IMR-90 (cell line): Measurements from ENCODE around the gene KCTD19. TPM values are rescaled to one million over a fixed set of nuclear protein-coding genes. Genes with fewer than 3 reads are reported as not detected.

Experiments
- ATAC-seq: fragments of 200-7000 bp; cut with Tn5 transposase; 2 replicates; pipeline ENCODE4 v1.9.1; 2020; ENCODE audit warnings: low read depth, mild to moderate bottlenecking, moderate library complexity
- BruUV-seq: library from RNA; stranded (reverse); fragments of 400-500 nt; replicated peaks from 2 replicates; lab custom pipeline; 2021; lab: Mats Ljungman, UMichigan
- CTCF ChIA-PET: fragments of 300-600 bp; formaldehyde crosslinking; extraction: SDS; loops from one replicate; lab custom pipeline; 2021; ENCODE audit warnings: antibody characterized with exemption; lab: Yijun Ruan, JAX
- POLR2A ChIA-PET: fragments of 300-600 bp; sonication (Branson Sonifier 250); formaldehyde crosslinking; loops from one replicate; lab custom pipeline; 2022; ENCODE audit warnings: antibody characterized with exemption; ENCODE audit not compliant: unreplicated experiment; lab: Charles Lee
- DNase-seq: peaks from one replicate; pipeline ENCODE4 v3.0.0; 2013
- H2AFZ ChIP-seq: replicated peaks from 2 replicates; pipeline ENCODE3; 2013; ENCODE audit warnings: low read length, mild to moderate bottlenecking; ENCODE audit not compliant: poor library complexity
- H2AK5ac ChIP-seq: 2 replicates; pipeline ENCODE4 v1.6.1; 2013; ENCODE audit warnings: low read depth, low read length, inconsistent platforms
- H2AK9ac ChIP-seq: replicated peaks from 2 replicates; pipeline ENCODE3; 2013; ENCODE audit warnings: mild to moderate bottlenecking, low read depth, low read length, moderate library complexity; ENCODE audit not compliant: poor library complexity
- H2BK120ac ChIP-seq: 2 replicates; pipeline ENCODE4 v1.6.1; 2013; ENCODE audit warnings: low read depth, low read length, inconsistent platforms
- H2BK15ac ChIP-seq: 3 replicates; pipeline ENCODE4 v1.6.1; 2013; ENCODE audit warnings: low read depth, low read length, inconsistent platforms
- H2BK20ac ChIP-seq: 2 replicates; pipeline ENCODE4 v1.6.1; 2013; ENCODE audit warnings: low read depth, mild to moderate bottlenecking, inconsistent platforms, low read length, moderate library complexity
- H2BK5ac ChIP-seq: 2 replicates; pipeline ENCODE4 v1.6.1; 2013; ENCODE audit warnings: mild to moderate bottlenecking, low read depth, low read length, inconsistent platforms; ENCODE audit not compliant: poor library complexity, severe bottlenecking
- H3K14ac ChIP-seq: replicated peaks from 2 replicates; pipeline ENCODE4 v1.6.1; 2013; ENCODE audit warnings: low read depth, low read length, inconsistent platforms
- H3K18ac ChIP-seq: 2 replicates; pipeline ENCODE4 v1.6.1; 2013; ENCODE audit warnings: low read depth, low read length, control low read depth
- H3K23ac ChIP-seq: 2 replicates; pipeline ENCODE4 v1.6.1; 2013; ENCODE audit warnings: low read depth, low read length, inconsistent platforms
- H3K27ac ChIP-seq: 2 replicates; pipeline ENCODE4 v1.5.1; 2013; ENCODE audit warnings: mild to moderate bottlenecking, control low read depth, low read length; ENCODE audit not compliant: insufficient read depth
- H3K27me3 ChIP-seq: 2 replicates; pipeline ENCODE4 v1.6.1; 2013; ENCODE audit warnings: low read length; ENCODE audit not compliant: control insufficient read depth, insufficient read depth
- H3K36me3 ChIP-seq: 2 replicates; pipeline ENCODE4 v1.6.1; 2013; ENCODE audit warnings: low read length, mixed read lengths; ENCODE audit not compliant: control insufficient read depth, insufficient read depth
- H3K4ac ChIP-seq: 2 replicates; pipeline ENCODE4 v1.6.1; 2013; ENCODE audit warnings: low read depth, low read length, inconsistent platforms
- H3K4me1 ChIP-seq: 2 replicates; pipeline ENCODE4 v1.6.1; 2013; ENCODE audit warnings: low read length, mixed read lengths; ENCODE audit not compliant: control insufficient read depth, insufficient read depth
- H3K4me2 ChIP-seq: 2 replicates; pipeline ENCODE4 v1.6.1; 2013; ENCODE audit warnings: low read depth, mild to moderate bottlenecking, control low read depth, low read length, moderate library complexity
- H3K4me3 ChIP-seq: 2 replicates; pipeline ENCODE4 v1.5.1; 2013; ENCODE audit warnings: low read depth, mild to moderate bottlenecking, control low read depth, low read length, moderate library complexity; ENCODE audit not compliant: insufficient read depth
- H3K56ac ChIP-seq: 2 replicates; pipeline ENCODE4 v1.6.1; 2013; ENCODE audit warnings: low read length, inconsistent platforms; ENCODE audit not compliant: insufficient read depth; ENCODE audit errors: extremely low read depth
- H3K79me1 ChIP-seq, 2 experiments: 2 replicates each; pipeline ENCODE4 v1.6.1; 2013; ENCODE audit warnings: low read length in 2 of 2, inconsistent platforms in 1 of 2, low read depth in 1 of 2
- H3K9ac ChIP-seq: 2 replicates; pipeline ENCODE4 v1.6.1; 2013; ENCODE audit warnings: low read depth, low read length, control low read depth
- H3K9me1 ChIP-seq: 2 replicates; pipeline ENCODE4 v1.6.1; 2013; ENCODE audit warnings: low read length, inconsistent platforms; ENCODE audit not compliant: insufficient read depth
- H3K9me3 ChIP-seq: 2 replicates; pipeline ENCODE4 v1.6.1; 2013; ENCODE audit warnings: low read length; ENCODE audit not compliant: control insufficient read depth, insufficient read depth
- H4K20me1 ChIP-seq: 2 replicates; pipeline ENCODE4 v1.6.1; 2013; ENCODE audit warnings: low read length, inconsistent platforms; ENCODE audit not compliant: insufficient read depth
- H4K5ac ChIP-seq: 2 replicates; pipeline ENCODE4 v1.6.1; 2013; ENCODE audit warnings: mild to moderate bottlenecking, low read depth, low read length, control low read depth
- H4K8ac ChIP-seq, 2 experiments: 2 replicates each; pipeline ENCODE4 v1.6.1; 2013; ENCODE audit warnings: low read depth in 2 of 2, low read length in 2 of 2, control low read depth in 1 of 2, inconsistent platforms in 1 of 2
- H4K91ac ChIP-seq: 2 replicates; pipeline ENCODE4 v1.6.1; 2013; ENCODE audit warnings: low read depth, low read length, inconsistent platforms; ENCODE audit not compliant: insufficient read depth
- BHLHE40 ChIP-seq: fragments of 150-350 bp; IDR thresholded peaks from 2 replicates; pipeline ENCODE4 v1.6.1; 2016; ENCODE audit warnings: mild to moderate bottlenecking, low read depth, low read length
- MAZ ChIP-seq: IDR thresholded peaks from 2 replicates; pipeline ENCODE4 v1.6.1; 2012; ENCODE audit warnings: low read depth, mild to moderate bottlenecking, low read length, improper control_type of control experiment, moderate library complexity, borderline replicate concordance
- NFE2L2 ChIP-seq: fragments of 150-350 bp; IDR thresholded peaks from 2 replicates; pipeline ENCODE4 v1.6.1; 2016; ENCODE audit warnings: low read depth, mild to moderate bottlenecking, low read length
- RAD21 ChIP-seq: IDR thresholded peaks from 2 replicates; pipeline ENCODE4 v1.6.1; 2012; ENCODE audit warnings: low read length, improper control_type of control experiment
- RFX5 ChIP-seq: IDR thresholded peaks from 2 replicates; pipeline ENCODE4 v1.8.0; 2012; ENCODE audit warnings: low read depth, mild to moderate bottlenecking, low read length, moderate library complexity
- SMC3 ChIP-seq: fragments of 150-350 bp; IDR thresholded peaks from 2 replicates; pipeline ENCODE4 v1.6.1; 2016; ENCODE audit warnings: low read depth, mild to moderate bottlenecking, antibody characterized with exemption, low read length, moderate library complexity
- WGBS, 2 experiments: methylation state at CpG; one replicate each; pipeline versions ENCODE4 v1.1.5 to v1.1.7; 2013; ENCODE audit warnings: missing lambda C conversion rate in 2 of 2; ENCODE audit not compliant: insufficient read length in 1 of 2; ENCODE audit errors: extremely low coverage in 2 of 2; 5-methylcytosine and 5-hydroxymethylcytosine counted together
- dilution Hi-C: fragments of 300-500 bp; cut with HindIII; formaldehyde crosslinking; loops from one replicate; pipeline ENCODE4 v1.14.3; 2018; ENCODE audit warnings: low sequenced_read_pairs; ENCODE audit not compliant: unreplicated experiment
- in situ Hi-C: fragments of 300-500 bp; cut with MboI; formaldehyde crosslinking; loops from 3 replicates; pipeline ENCODE4 v1.14.3; 2019; ENCODE audit warnings: low sequenced_read_pairs, inconsistent platforms, mixed read lengths
- intact Hi-C: fragments of 100-400 bp; cut with micrococcal nuclease; formaldehyde crosslinking; loops from 2 replicates; pipeline ENCODE4 v1.10.0; 2022
- polyA plus RNA-seq, 3 experiments: library from polyadenylated mRNA; depleted of rRNA; stranded (reverse); fragments of >200 nt; gene quantifications; 2 replicates each; pipeline ENCODE4 v1.2.3, GENCODE V29; 2012; ENCODE audit warnings: low replicate concordance in 1 of 3
- total RNA-seq: library from RNA; depleted of rRNA; stranded (reverse); fragments of >200 nt; gene quantifications from 2 replicates; pipeline ENCODE4 v1.2.3, GENCODE V29; 2012
- TF ChIP-seq, protein P1 (sequence below): fragments of 150-350 bp; IDR thresholded peaks from 2 replicates; pipeline ENCODE4 v1.6.1; 2016; ENCODE audit warnings: low read depth, mild to moderate bottlenecking, low read length, moderate library complexity, borderline replicate concordance
- TF ChIP-seq, protein P2 (sequence below): fragments of 150-350 bp; IDR thresholded peaks from 2 replicates; pipeline ENCODE4 v1.6.1; 2017; ENCODE audit warnings: mild to moderate bottlenecking, antibody characterized with exemption, low read length, low read depth
- TF ChIP-seq, protein P3 (sequence below): conservative IDR thresholded peaks from 2 replicates; pipeline ENCODE4 v1.5.1; 2012; ENCODE audit warnings: mild to moderate bottlenecking, low read depth, low read length, improper control_type of control experiment

The KCTD19 gene
- total and polyA plus RNA-seq, 2 of the 4 experiments (the other 2 are of a cell fraction) = under 0.01 to 0.07 TPM

DNA sequence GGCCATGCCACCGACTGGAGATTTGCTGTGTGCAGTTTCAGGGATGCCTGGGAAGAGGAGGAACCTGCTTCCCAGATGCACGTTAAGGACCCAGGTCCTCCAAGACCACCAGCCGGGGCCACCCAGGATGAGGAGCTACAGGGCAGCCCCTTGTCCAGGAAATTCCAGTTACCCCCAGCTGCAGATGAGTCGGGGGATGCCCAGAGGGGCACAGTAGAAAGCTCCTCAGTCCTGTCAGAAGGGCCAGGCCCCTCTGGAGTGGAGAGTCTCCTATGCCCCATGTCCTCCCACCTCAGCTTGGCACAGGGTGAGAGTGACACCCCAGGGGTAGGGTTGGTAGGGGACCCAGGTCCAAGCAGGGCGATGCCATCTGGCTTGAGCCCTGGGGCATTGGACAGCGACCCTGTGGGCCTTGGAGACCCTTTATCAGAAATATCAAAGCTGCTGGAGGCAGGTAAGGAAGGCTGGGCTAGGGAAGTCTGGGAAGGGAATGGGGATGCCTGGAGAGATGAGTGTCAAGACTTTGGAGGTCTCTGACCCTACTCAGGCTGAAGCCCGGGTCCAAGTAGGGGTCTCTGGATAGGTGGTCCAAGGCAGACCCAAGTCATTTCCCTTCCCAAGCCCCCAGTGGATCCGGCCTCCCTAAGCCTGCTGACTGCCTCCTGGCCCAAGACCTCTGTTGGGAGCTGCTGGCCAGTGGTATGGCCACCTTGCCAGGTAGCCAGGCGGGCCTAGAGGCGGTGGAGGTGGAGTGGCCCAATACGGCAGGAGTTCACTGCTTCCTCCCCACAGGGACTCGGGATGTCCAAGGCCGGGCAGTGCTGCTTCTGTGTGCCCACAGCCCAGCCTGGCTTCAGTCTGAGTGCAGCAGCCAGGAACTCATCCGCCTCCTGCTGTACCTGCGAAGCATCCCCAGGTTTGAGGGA is 46.2 kb downstream of the KCTD19 start (continued):
- TF ChIP-seq RFX5 = no peak

DNA sequence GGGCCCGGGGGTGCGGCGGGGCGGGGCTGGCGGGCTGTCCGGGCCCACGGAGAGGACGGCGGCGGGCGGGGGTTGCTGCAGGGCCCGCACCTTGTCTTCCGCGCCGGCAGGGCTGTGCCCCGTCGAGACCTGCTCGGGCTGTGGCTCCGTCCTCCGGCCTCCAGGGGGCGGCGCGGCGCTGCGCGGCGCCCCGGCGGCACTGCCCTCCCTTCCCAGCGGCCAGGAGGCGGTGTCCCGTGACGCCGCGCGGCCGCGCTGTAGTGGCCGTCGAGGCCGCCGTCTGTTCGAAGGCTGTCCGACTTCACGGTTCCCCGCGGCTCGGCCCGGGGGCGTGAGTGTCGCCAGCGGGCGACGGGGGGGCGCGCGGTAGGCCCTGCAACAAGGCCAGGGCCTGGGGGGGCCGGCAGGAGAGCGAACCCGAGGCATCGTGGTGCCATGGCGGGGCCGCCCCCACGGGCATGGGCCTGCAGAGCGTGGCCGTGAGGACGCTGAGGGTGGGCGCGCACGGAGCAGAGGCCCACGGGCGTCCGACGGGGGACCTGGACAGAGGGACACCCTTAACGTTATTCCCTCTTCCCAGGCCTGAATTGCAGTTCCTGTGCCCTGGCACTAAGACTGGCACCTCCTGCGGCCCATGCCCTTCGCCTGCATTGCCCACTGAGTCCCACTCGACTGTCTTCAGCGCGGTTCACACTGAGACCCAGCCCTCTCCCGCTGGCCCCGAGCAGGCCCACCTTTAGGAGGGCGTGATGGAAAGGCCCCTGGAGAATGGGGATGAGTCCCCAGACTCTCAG is 47.0 kb downstream of the KCTD19 start, which contains the start of gene PLEKHG4:
TSS of gene PLEKHG4 (plus strand) at position 237 of the 794 bp plus-strand sequence. CDS start at position 750, 513 bp downstream.
- Histone ChIP-seq H3K56ac (peak within 1 kb of the TSS; percentile 92), H3K4me3 (peak within 1 kb of the TSS; percentile 45), H2AFZ (peak within 1 kb of the TSS; percentile 92), H4K5ac (peak within 1 kb of the TSS; percentile 62), H4K8ac (peak within 1 kb of the TSS; percentile 79 to 92), H3K18ac (peak within 1 kb of the TSS; percentile 66), H3K23ac (peak within 1 kb of the TSS; percentile 89), H2BK5ac (peak within 1 kb of the TSS; percentile 95), H2BK15ac (peak within 1 kb of the TSS; percentile 94), H3K4ac (peak within 1 kb of the TSS; percentile 99), H4K20me1 (0 out of 2 replicates have a peak, but pooled peaks cover 4% of the 10 kb centered on the region), H4K91ac (peak within 1 kb of the TSS; percentile 97), H2AK9ac (peak within 1 kb of the TSS; percentile 94), H3K27me3 (no peaks in the 10 kb centered on the region), H2BK20ac (peak within 1 kb of the TSS; percentile 99), H3K14ac (peak within 1 kb of the TSS; percentile 95), H3K4me1 (peaks cover 26% of the 10 kb centered on the region), H3K9ac (peak within 1 kb of the TSS; percentile 82), H2AK5ac (peak within 1 kb of the TSS; percentile 98), H3K27ac (peak within 1 kb of the TSS; percentile 91), H2BK120ac (peak within 1 kb of the TSS; percentile 99), H3K9me3 (no peaks in the 10 kb centered on the region), H3K36me3 (0 out of 2 replicates have a peak, but pooled peaks cover 3% of the 10 kb centered on the region), H3K4me2 (peak within 1 kb of the TSS; percentile 87), H3K79me1 (peaks cover 13 to 33% of the 10 kb centered on the region in 2 experiments; a peak in 3 of 4 replicates), H3K9me1 (peaks cover 29% of the 10 kb centered on the region)
- in situ Hi-C loops = no loop called here
- CTCF ChIA-PET = no interaction called here
- POLR2A ChIA-PET = no interaction called here
- ATAC-seq (peak; percentile 73), DNase-seq (peak; percentile 66)
- 29% methylated on average over 23 of the region's 83 CpGs; no CpG with 5 or more reads in 1 of the 2 experiments for WGBS, 2 experiments
- intact Hi-C loops = no loop called here
- no TSS peak for BruUV-seq
- dilution Hi-C loops = no loop called here
- TF ChIP-seq NFE2L2 (no peak), MAZ (peak; percentile 63; the same call in 1 of the 2 replicates), SMC3 (peak; percentile 68), RAD21 (peak; percentile 75), BHLHE40 (peak; percentile 67)
- TF ChIP-seq, protein P1, sequence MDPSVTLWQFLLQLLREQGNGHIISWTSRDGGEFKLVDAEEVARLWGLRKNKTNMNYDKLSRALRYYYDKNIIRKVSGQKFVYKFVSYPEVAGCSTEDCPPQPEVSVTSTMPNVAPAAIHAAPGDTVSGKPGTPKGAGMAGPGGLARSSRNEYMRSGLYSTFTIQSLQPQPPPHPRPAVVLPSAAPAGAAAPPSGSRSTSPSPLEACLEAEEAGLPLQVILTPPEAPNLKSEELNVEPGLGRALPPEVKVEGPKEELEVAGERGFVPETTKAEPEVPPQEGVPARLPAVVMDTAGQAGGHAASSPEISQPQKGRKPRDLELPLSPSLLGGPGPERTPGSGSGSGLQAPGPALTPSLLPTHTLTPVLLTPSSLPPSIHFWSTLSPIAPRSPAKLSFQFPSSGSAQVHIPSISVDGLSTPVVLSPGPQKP = no peak
- TF ChIP-seq, protein P2, sequence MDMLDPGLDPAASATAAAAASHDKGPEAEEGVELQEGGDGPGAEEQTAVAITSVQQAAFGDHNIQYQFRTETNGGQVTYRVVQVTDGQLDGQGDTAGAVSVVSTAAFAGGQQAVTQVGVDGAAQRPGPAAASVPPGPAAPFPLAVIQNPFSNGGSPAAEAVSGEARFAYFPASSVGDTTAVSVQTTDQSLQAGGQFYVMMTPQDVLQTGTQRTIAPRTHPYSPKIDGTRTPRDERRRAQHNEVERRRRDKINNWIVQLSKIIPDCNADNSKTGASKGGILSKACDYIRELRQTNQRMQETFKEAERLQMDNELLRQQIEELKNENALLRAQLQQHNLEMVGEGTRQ = peak; percentile 61
- TF ChIP-seq, protein P3, sequence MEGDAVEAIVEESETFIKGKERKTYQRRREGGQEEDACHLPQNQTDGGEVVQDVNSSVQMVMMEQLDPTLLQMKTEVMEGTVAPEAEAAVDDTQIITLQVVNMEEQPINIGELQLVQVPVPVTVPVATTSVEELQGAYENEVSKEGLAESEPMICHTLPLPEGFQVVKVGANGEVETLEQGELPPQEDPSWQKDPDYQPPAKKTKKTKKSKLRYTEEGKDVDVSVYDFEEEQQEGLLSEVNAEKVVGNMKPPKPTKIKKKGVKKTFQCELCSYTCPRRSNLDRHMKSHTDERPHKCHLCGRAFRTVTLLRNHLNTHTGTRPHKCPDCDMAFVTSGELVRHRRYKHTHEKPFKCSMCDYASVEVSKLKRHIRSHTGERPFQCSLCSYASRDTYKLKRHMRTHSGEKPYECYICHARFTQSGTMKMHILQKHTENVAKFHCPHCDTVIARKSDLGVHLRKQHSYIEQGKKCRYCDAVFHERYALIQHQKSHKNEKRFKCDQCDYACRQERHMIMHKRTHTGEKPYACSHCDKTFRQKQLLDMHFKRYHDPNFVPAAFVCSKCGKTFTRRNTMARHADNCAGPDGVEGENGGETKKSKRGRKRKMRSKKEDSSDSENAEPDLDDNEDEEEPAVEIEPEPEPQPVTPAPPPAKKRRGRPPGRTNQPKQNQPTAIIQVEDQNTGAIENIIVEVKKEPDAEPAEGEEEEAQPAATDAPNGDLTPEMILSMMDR = peak; percentile 88
